Neural cell (in vitro differentiated cells): ENCODE data around the gene DNMT3A. TPM values are rescaled to one million over a fixed set of nuclear protein-coding genes. Genes with fewer than 3 reads are reported as not detected.

Source experiments
- H2AFZ ChIP-seq: fragments of 200-600, 300-800 bp; sonication (generic), shearing (Covaris generic); 2 replicates; pipeline ENCODE4 v1.6.0; 2014; ENCODE audit warnings: low read depth, mild to moderate bottlenecking, antibody characterized with exemption, low read length, moderate library complexity
- H3F3A ChIP-seq: fragments of 200-600 bp; shearing (Covaris generic); 2 replicates; pipeline ENCODE4 v1.6.1; 2016; ENCODE audit warnings: mild to moderate bottlenecking, moderate library complexity, mixed read lengths, antibody characterized with exemption, low read length; ENCODE audit not compliant: insufficient read depth, poor library complexity, severe bottlenecking
- H3K27ac ChIP-seq: fragments of 200-600, 300-800 bp; sonication (generic), shearing (Covaris generic); 2 replicates; pipeline ENCODE4 v1.5.1; 2014; ENCODE audit warnings: mild to moderate bottlenecking, low read length, moderate library complexity
- H3K27me3 ChIP-seq: fragments of 300-800, 200-600 bp; sonication (generic), shearing (Covaris generic); 2 replicates; pipeline ENCODE4 v1.6.0; 2014; ENCODE audit warnings: mild to moderate bottlenecking, low read depth, low read length, moderate library complexity; ENCODE audit not compliant: insufficient read depth
- H3K36me3 ChIP-seq: fragments of 300-800, 200-600 bp; sonication (generic), shearing (Covaris generic); 2 replicates; pipeline ENCODE4 v1.5.1; 2014; ENCODE audit warnings: mild to moderate bottlenecking, antibody characterized with exemption, low read length, moderate library complexity; ENCODE audit not compliant: insufficient read depth
- H3K4me2 ChIP-seq: fragments of 300-800, 200-600 bp; sonication (generic), shearing (Covaris generic); 2 replicates; pipeline ENCODE4 v1.6.0; 2014; ENCODE audit warnings: mild to moderate bottlenecking, low read length
- H3K4me3 ChIP-seq: fragments of 300-800, 200-600 bp; sonication (generic), shearing (Covaris generic); 2 replicates; pipeline ENCODE4 v1.5.1; 2014; ENCODE audit warnings: mild to moderate bottlenecking, low read length, moderate library complexity
- H3K79me2 ChIP-seq: fragments of 200-600 bp; shearing (Covaris generic); replicated peaks from 2 replicates; pipeline ENCODE4 v1.6.0; 2014; ENCODE audit warnings: mild to moderate bottlenecking, low read length, moderate library complexity; ENCODE audit not compliant: insufficient read depth
- H3K9ac ChIP-seq: fragments of 300-800, 200-600 bp; sonication (generic), shearing (Covaris generic); 2 replicates; pipeline ENCODE4 v1.6.1; 2016; ENCODE audit warnings: mild to moderate bottlenecking, low read length, mixed read lengths
- H3K9me2 ChIP-seq: fragments of 200-600 bp; shearing (Covaris generic); 2 replicates; pipeline ENCODE4 v1.6.1; 2016; ENCODE audit warnings: mild to moderate bottlenecking, low read length, mixed read lengths; ENCODE audit not compliant: insufficient read depth
- H3K9me3 ChIP-seq: fragments of 200-600, 300-800 bp; sonication (generic), shearing (Covaris generic); 2 replicates; pipeline ENCODE4 v1.6.1; 2016; ENCODE audit warnings: mild to moderate bottlenecking, mixed run types, low read length, moderate library complexity, mixed read lengths
- H4K20me1 ChIP-seq: fragments of 200-600 bp; shearing (Covaris generic); 2 replicates; pipeline ENCODE4 v1.6.1; 2016; ENCODE audit warnings: mild to moderate bottlenecking, mixed run types; ENCODE audit not compliant: insufficient read depth
- EP300 ChIP-seq: fragments of 450-650 bp; conservative IDR thresholded peaks from 2 replicates; pipeline ENCODE4 v1.6.1; 2014; ENCODE audit warnings: antibody characterized with exemption, mild to moderate bottlenecking, moderate library complexity; ENCODE audit not compliant: poor library complexity, severe bottlenecking
- EZH2 ChIP-seq: fragments of 200-600, 300-800 bp; shearing (Covaris generic), sonication (generic); IDR thresholded peaks from 2 replicates; pipeline ENCODE4 v1.6.1; 2014; ENCODE audit warnings: antibody characterized with exemption, low read length, borderline replicate concordance, mild to moderate bottlenecking; ENCODE audit not compliant: insufficient read depth, poor library complexity, severe bottlenecking
- MXI1 ChIP-seq: fragments of 450-650 bp; conservative IDR thresholded peaks from 2 replicates; pipeline ENCODE4 v1.6.1; 2014; ENCODE audit warnings: antibody characterized with exemption, mild to moderate bottlenecking; ENCODE audit not compliant: poor library complexity, severe bottlenecking
- POLR2AphosphoS5 ChIP-seq: IDR thresholded peaks from 2 replicates; pipeline ENCODE4 v1.6.1; 2012
- RAD21 ChIP-seq: fragments of 450-650 bp; conservative IDR thresholded peaks from 2 replicates; pipeline ENCODE4 v1.6.1; 2014; ENCODE audit warnings: antibody characterized with exemption, mild to moderate bottlenecking, moderate library complexity
- SMC3 ChIP-seq: fragments of 450-650 bp; conservative IDR thresholded peaks from 2 replicates; pipeline ENCODE4 v1.6.1; 2014; ENCODE audit warnings: antibody characterized with exemption, mild to moderate bottlenecking, moderate library complexity; ENCODE audit not compliant: poor library complexity
- TAF1 ChIP-seq: IDR thresholded peaks from 2 replicates; pipeline ENCODE4 v1.6.1; 2012; ENCODE audit warnings: low read depth
- polyA plus RNA-seq: library from polyadenylated mRNA; depleted of rRNA; stranded (reverse); fragments of >200 nt; gene quantifications from 2 replicates; pipeline ENCODE4 v1.2.3, GENCODE V29; 2014
- TF ChIP-seq, protein P1 (sequence below): IDR thresholded peaks from 2 replicates; pipeline ENCODE4 v1.6.1; 2012; ENCODE audit warnings: borderline replicate concordance
- TF ChIP-seq, protein P2 (sequence below): fragments of 450-650 bp; IDR thresholded peaks from 2 replicates; pipeline ENCODE4 v1.5.1; 2014; ENCODE audit warnings: antibody characterized with exemption, mild to moderate bottlenecking, moderate library complexity; ENCODE audit not compliant: poor library complexity, severe bottlenecking

The DNMT3A gene
- polyA plus RNA-seq, 1 donor from 2014 or later, result 33.0 TPM

DNA sequence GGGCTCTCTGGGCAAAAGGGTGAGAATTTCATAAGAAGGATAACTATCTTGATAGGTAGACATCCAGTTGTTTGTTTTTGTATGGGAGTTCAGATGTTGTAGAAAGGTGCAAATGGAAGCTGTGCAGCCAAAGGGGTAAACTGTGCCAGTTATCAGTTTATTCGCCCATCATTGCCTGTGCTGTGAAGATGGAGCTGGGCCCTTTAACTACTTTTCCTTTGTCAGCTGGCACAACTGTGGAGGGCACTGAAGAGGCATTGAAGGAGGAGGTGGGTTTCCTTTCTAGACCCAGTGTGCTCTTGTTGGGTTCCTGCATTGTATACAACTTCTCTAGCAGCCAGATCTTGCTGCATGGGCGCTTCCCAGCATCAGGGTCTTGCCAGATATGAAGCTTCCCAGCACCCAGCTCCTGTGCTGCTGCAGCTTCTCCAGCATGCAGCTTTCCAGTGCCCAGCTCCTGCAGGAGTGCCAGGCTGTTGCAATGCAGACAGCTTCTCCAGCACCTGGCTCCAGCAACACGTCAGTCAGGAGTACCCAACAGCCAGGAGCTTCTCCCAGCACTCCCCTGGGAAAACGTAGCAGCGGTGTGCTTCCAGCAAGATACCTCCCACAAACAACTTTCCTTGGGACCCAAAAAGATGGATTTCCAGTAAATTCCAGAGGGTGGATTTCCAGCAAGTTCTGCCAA, 15.3 kb downstream of the DNMT3A start:
- no peak for TF ChIP-seq SMC3
- no peaks in the 10 kb centered on the region for H4K20me1 ChIP-seq
- H3K79me2 ChIP-seq, result peaks cover 8% of the 10 kb centered on the region
- no peak overlapping the region for H3K27ac ChIP-seq
- peaks cover 3% of the 10 kb centered on the region for H3K9me3 ChIP-seq
- no peak overlapping the region for H3K9ac ChIP-seq
- no peak overlapping the region for H3K4me2 ChIP-seq
- H3K36me3 ChIP-seq, result no peaks in the 10 kb centered on the region
- no peaks in the 10 kb centered on the region for H3K27me3 ChIP-seq
- H2AFZ ChIP-seq, result no peak overlapping the region
- H3K9me2 ChIP-seq, result no peaks in the 10 kb centered on the region
- no peaks in the 10 kb centered on the region for H3F3A ChIP-seq
- no peak overlapping the region for H3K4me3 ChIP-seq

DNA sequence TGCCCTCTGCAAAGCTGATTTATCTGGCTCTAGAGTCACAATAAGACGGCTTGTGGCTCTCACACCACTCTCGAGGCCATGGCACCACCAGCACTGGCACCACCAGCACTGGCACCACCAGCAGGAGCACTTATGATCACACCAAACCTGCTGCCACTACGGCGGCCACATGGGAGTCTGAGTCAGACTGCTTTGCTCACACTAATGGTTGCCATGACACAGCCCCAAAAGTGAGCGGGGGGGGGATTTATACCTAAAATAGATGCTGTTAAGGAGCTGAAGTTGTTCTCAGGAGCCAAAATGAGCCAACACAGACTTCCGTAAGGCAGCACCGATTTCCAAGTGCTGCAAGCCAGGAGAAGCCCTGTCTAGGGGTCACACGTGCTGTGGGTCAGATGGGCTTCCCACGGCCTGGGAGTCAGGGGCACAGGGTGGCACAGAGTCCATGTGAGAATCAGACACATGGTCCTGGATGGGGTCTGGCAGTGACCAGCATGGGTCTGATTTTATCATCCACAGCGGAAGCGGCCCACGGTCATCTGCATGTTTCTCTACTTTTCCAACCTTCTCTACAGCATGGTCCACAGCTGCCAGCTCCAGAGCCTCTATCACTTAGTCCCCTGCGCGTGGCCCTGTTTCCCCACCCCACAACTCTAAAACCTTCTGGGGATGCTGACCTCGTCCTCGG, 16.7 kb downstream of the DNMT3A start:
- Histone ChIP-seq H3K9me3 (peaks cover 3% of the 10 kb centered on the region), H2AFZ (no peak overlapping the region), H3K9ac (no peak overlapping the region), H4K20me1 (no peaks in the 10 kb centered on the region), H3K9me2 (no peaks in the 10 kb centered on the region), H3K79me2 (peaks cover 3% of the 10 kb centered on the region), H3K36me3 (no peaks in the 10 kb centered on the region), H3F3A (no peaks in the 10 kb centered on the region), H3K4me2 (no peak overlapping the region), H3K27ac (no peak overlapping the region), H3K27me3 (no peaks in the 10 kb centered on the region), H3K4me3 (no peak overlapping the region)
- no peak for TF ChIP-seq SMC3
- no peak for TF ChIP-seq RAD21
- TF ChIP-seq, protein P1, sequence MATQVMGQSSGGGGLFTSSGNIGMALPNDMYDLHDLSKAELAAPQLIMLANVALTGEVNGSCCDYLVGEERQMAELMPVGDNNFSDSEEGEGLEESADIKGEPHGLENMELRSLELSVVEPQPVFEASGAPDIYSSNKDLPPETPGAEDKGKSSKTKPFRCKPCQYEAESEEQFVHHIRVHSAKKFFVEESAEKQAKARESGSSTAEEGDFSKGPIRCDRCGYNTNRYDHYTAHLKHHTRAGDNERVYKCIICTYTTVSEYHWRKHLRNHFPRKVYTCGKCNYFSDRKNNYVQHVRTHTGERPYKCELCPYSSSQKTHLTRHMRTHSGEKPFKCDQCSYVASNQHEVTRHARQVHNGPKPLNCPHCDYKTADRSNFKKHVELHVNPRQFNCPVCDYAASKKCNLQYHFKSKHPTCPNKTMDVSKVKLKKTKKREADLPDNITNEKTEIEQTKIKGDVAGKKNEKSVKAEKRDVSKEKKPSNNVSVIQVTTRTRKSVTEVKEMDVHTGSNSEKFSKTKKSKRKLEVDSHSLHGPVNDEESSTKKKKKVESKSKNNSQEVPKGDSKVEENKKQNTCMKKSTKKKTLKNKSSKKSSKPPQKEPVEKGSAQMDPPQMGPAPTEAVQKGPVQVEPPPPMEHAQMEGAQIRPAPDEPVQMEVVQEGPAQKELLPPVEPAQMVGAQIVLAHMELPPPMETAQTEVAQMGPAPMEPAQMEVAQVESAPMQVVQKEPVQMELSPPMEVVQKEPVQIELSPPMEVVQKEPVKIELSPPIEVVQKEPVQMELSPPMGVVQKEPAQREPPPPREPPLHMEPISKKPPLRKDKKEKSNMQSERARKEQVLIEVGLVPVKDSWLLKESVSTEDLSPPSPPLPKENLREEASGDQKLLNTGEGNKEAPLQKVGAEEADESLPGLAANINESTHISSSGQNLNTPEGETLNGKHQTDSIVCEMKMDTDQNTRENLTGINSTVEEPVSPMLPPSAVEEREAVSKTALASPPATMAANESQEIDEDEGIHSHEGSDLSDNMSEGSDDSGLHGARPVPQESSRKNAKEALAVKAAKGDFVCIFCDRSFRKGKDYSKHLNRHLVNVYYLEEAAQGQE, result no peak
- no peak for TF ChIP-seq EP300
- TF ChIP-seq TAF1, result no peak
- no peak for TF ChIP-seq EZH2
- TF ChIP-seq POLR2AphosphoS5, result no peak
- no peak for TF ChIP-seq MXI1
- TF ChIP-seq, protein P2, sequence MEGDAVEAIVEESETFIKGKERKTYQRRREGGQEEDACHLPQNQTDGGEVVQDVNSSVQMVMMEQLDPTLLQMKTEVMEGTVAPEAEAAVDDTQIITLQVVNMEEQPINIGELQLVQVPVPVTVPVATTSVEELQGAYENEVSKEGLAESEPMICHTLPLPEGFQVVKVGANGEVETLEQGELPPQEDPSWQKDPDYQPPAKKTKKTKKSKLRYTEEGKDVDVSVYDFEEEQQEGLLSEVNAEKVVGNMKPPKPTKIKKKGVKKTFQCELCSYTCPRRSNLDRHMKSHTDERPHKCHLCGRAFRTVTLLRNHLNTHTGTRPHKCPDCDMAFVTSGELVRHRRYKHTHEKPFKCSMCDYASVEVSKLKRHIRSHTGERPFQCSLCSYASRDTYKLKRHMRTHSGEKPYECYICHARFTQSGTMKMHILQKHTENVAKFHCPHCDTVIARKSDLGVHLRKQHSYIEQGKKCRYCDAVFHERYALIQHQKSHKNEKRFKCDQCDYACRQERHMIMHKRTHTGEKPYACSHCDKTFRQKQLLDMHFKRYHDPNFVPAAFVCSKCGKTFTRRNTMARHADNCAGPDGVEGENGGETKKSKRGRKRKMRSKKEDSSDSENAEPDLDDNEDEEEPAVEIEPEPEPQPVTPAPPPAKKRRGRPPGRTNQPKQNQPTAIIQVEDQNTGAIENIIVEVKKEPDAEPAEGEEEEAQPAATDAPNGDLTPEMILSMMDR, result no peak
